Esophagus squamous epithelium (tissue), 5 donors: ENCODE data around the gene GPALPP1. TPM values are rescaled to one million over a fixed set of nuclear protein-coding genes. Genes with fewer than 3 reads are reported as not detected.
"Not testable (repeated sequence)": the region's sequence is repeated elsewhere in the genome, so short reads cannot be mapped to it uniquely, and the experiment has no call there.

Experiments
- DNase-seq: peaks from one replicate; lab custom pipeline; 2025; lab: John Stamatoyannopoulos, UW
- H3K27ac ChIP-seq, 4 donors: fragments of 200-600 bp; sonication (generic); one replicate each; pipeline ENCODE4 v1.5.1; 2016 to 2019; ENCODE audit warnings: mild to moderate bottlenecking in 1 of 4
- H3K27me3 ChIP-seq, 4 donors: fragments of 200-600 bp; sonication (generic); 1 replicate in 3 of 4; 2 replicates in 1 of 4; pipeline versions ENCODE4 v1.5.1 to v1.6.0; 2017 to 2021; ENCODE audit warnings: antibody characterized with exemption in 1 of 4
- H3K36me3 ChIP-seq, 3 donors: fragments of 200-600 bp; sonication (generic); one replicate each; pipeline ENCODE4 v1.5.1; 2016 to 2019
- H3K4me1 ChIP-seq, 3 donors: fragments of 200-600 bp; sonication (generic); one replicate each; pipeline ENCODE4 v1.5.1; 2017 to 2019
- H3K4me3 ChIP-seq, 4 donors: fragments of 200-600 bp; sonication (generic); 1 replicate in 3 of 4; 2 replicates in 1 of 4; pipeline ENCODE4 v1.5.1; 2016 to 2019; ENCODE audit warnings: mild to moderate bottlenecking in 2 of 4, moderate library complexity in 1 of 4
- H3K9me3 ChIP-seq, 3 donors: fragments of 200-600 bp; sonication (generic); one replicate each; pipeline ENCODE4 v1.5.1; 2016 to 2019
- CTCF ChIP-seq, 6 experiments: fragments of 450-650 bp in 4 of 6; fragments of 200-600 bp in 2 of 6; sonication (generic) in 2 of 6; IDR thresholded peaks; one replicate each; pipeline ENCODE4 v1.5.1; 2016 to 2019; ENCODE audit warnings: antibody characterized with exemption in 6 of 6, mild to moderate bottlenecking in 4 of 6, moderate library complexity in 4 of 6
- POLR2A ChIP-seq, 4 donors: fragments of 450-650 bp; IDR thresholded peaks; one replicate each; pipeline ENCODE4 v1.6.1; 2017; ENCODE audit warnings: antibody characterized with exemption in 4 of 4, mild to moderate bottlenecking in 4 of 4, moderate library complexity in 3 of 4
- WGBS, 2 donors: methylation state at CpG; one replicate each; pipeline ENCODE4 v1.1.5; 2018; 5-methylcytosine and 5-hydroxymethylcytosine counted together
- intact Hi-C: fragments of 100-400 bp; cut with DNase I; formaldehyde crosslinking; loops from one replicate; pipeline ENCODE4 v1.15.0; 2022
- total RNA-seq, 4 donors: library from RNA; depleted of rRNA; stranded (reverse); fragments of >200 nt; gene quantifications; one replicate each; pipeline ENCODE4 v1.1.0, GENCODE V29; 2016
- donor health status: DM: yes; HTN: yes; CAD: no.

The GPALPP1 gene
- 10 to 100 TPM; 10.5 to 29.6 (median 14.4) TPM for total RNA-seq

GRCh38 chr13:44989071-44989889 lies at the start of gene GPALPP1, which contains the start of gene NUFIP1:
GPALPP1 (plus strand) TSS chr13:44989538; CDS start chr13:44989655, 117 bp downstream.
NUFIP1 (minus strand) TSS chr13:44989471; CDS start chr13:44989436, 35 bp downstream.
- intact Hi-C loops, result no loop called here
- TF ChIP-seq CTCF (IDR thresholded peaks at IDR 0.05), result peak in 3 of 6 experiments; percentile 5 to 42 (median 16)
- peak in 2 of 4 donors; percentile 23 to 33 for TF ChIP-seq POLR2A (IDR thresholded peaks at IDR 0.05)

GRCh38 chr13:44943411-44943810 lies 45.9 kb upstream of the GPALPP1 start:
- DNase-seq, H3K27ac ChIP-seq, H3K9me3 ChIP-seq, H3K27me3 ChIP-seq, H3K4me1 ChIP-seq, H3K4me3 ChIP-seq, intact Hi-C loops: not testable (repeated sequence)
- H3K36me3 ChIP-seq, result peaks cover 0 to 27% (median 0%) of the 10 kb centered on the region in 3 donors
- WGBS, 2 donors, result 79 to 86% methylated on average over 4 of the region's 4 CpGs

More at GRCh38 chr13:44989071-44989889, at the start of gene GPALPP1, which contains the start of gene NUFIP1:
- peak; percentile 60 for DNase-seq
- Histone ChIP-seq H3K4me1 (peaks cover 19 to 56% (median 21%) of the 10 kb centered on the region in 3 donors), H3K27me3 (no peaks in the 10 kb centered on the region), H3K9me3 (no peaks in the 10 kb centered on the region), H3K36me3 (peaks cover 0 to 23% (median 0%) of the 10 kb centered on the region in 3 donors), H3K27ac (peak within 1 kb of the TSS; percentile 86 to 96 (median 91)), H3K4me3 (peak within 1 kb of the TSS; percentile 87 to 99 (median 90))
- 0 to 1% methylated on average over 14 to 41 of the region's 66 CpGs for WGBS, 2 donors

- Histone ChIP-seq H3K9me3 (no peaks in the 10 kb centered on the region), H3K27me3 (no peaks in the 10 kb centered on the region), H3K4me3 (no peak overlapping the region), H3K27ac (no peak overlapping the region), H3K4me1 (peaks cover 0 to 9% (median 0%) of the 10 kb centered on the region in 3 donors), H3K36me3 (peaks cover 0 to 13% (median 0%) of the 10 kb centered on the region in 3 donors)
- DNase-seq, result no peak
- intact Hi-C loops, result no loop called here
- TF ChIP-seq POLR2A (IDR thresholded peaks at IDR 0.05) (no peak), CTCF (IDR thresholded peaks at IDR 0.05) (no peak)
Measured at GRCh38 chr13:44951184-44951583, 38.2 kb upstream of the GPALPP1 start.

GRCh38 chr13:44952671-44953070 lies 36.7 kb upstream of the GPALPP1 start:
- DNase-seq, result no peak
- intact Hi-C loops, result no loop called here
- Histone ChIP-seq H3K36me3 (peaks cover 0 to 17% (median 0%) of the 10 kb centered on the region in 3 donors), H3K27me3 (no peaks in the 10 kb centered on the region), H3K27ac (no peak overlapping the region), H3K4me1 (peaks cover 0 to 9% (median 0%) of the 10 kb centered on the region in 3 donors), H3K4me3 (no peak overlapping the region), H3K9me3 (no peaks in the 10 kb centered on the region)
- WGBS, 2 donors, result 80 to 91% methylated on average over 2 of the region's 2 CpGs
- no peak for TF ChIP-seq POLR2A (IDR thresholded peaks at IDR 0.05)
- no peak for TF ChIP-seq CTCF (IDR thresholded peaks at IDR 0.05)

GRCh38 chr13:44954224-44954623 lies 35.1 kb upstream of the GPALPP1 start:
- H3K4me1 ChIP-seq, result peaks cover 0 to 9% (median 0%) of the 10 kb centered on the region in 3 donors
- no peak overlapping the region for H3K4me3 ChIP-seq
- H3K9me3 ChIP-seq, result no peaks in the 10 kb centered on the region
- intact Hi-C loops, result no loop called here
- TF ChIP-seq POLR2A (IDR thresholded peaks at IDR 0.05) (no peak), CTCF (IDR thresholded peaks at IDR 0.05) (no peak)
- no peak overlapping the region for H3K27ac ChIP-seq
- no peak for DNase-seq
- H3K36me3 ChIP-seq, result peaks cover 0 to 24% (median 0%) of the 10 kb centered on the region in 3 donors
- no peaks in the 10 kb centered on the region for H3K27me3 ChIP-seq
- WGBS, 2 donors, result 90% methylated on average over 7 of the region's 7 CpGs
